WTC11 (cell line): ENCODE data around the gene SCNM1. TPM values are rescaled to one million over a fixed set of nuclear protein-coding genes. Genes with fewer than 3 reads are reported as not detected.
A peak's percentile ranks its signal among the peaks of the same experiment; 100 is the strongest.

Source experiments
- ATAC-seq: fragments of 200-7000 bp; cut with Tn5 transposase; 2 replicates; pipeline ENCODE4 v1.10.0; 2021; ENCODE audit warnings: mild to moderate bottlenecking, moderate library complexity
- CTCF ChIA-PET: fragments of 300-600 bp; sonication (Branson Sonifier 250); formaldehyde crosslinking; loops from one replicate; lab custom pipeline; 2021; ENCODE audit warnings: antibody characterized with exemption; lab: Charles Lee
- POLR2A ChIA-PET: fragments of 350-600 bp; sonication (Branson Sonifier 250); formaldehyde crosslinking; loops from one replicate; lab custom pipeline; 2021; ENCODE audit warnings: antibody characterized with exemption; lab: Charles Lee
- DNase-seq: peaks from one replicate; pipeline ENCODE4 v3.0.0; 2021; ENCODE audit warnings: low spot score
- H3K27ac Mint-ChIP-seq: 2 replicates; pipeline ENCODE4 v1.8.0; 2021; ENCODE audit warnings: mixed read lengths
- H3K27me3 Mint-ChIP-seq: 2 replicates; pipeline ENCODE4 v1.8.0; 2021; ENCODE audit warnings: low read depth, mild to moderate bottlenecking, moderate library complexity, mixed read lengths
- H3K36me3 Mint-ChIP-seq: 2 replicates; pipeline ENCODE4 v1.8.0; 2021; ENCODE audit warnings: mixed read lengths
- H3K4me1 Mint-ChIP-seq: 2 replicates; pipeline ENCODE4 v1.8.0; 2022; ENCODE audit warnings: mixed read lengths
- H3K4me3 Mint-ChIP-seq: 2 replicates; pipeline ENCODE4 v1.8.0; 2021; ENCODE audit warnings: mild to moderate bottlenecking, moderate library complexity, mixed read lengths
- H3K9me3 Mint-ChIP-seq: 2 replicates; pipeline ENCODE4 v1.8.0; 2021; ENCODE audit warnings: mixed read lengths
- ATF2 ChIP-seq: sonication (generic); formaldehyde crosslinking; IDR thresholded peaks from 2 replicates; pipeline ENCODE4 v1.8.1; 2022; ENCODE audit warnings: low read depth, missing genetic modification reagents, borderline replicate concordance
- ETV6 ChIP-seq: sonication (generic); formaldehyde crosslinking; IDR thresholded peaks from 2 replicates; pipeline ENCODE4 v1.8.1; 2022; ENCODE audit warnings: mild to moderate bottlenecking, missing genetic modification reagents
- FOXK1 ChIP-seq: sonication (generic); formaldehyde crosslinking; IDR thresholded peaks from 2 replicates; pipeline ENCODE4 v1.8.0; 2022; ENCODE audit warnings: mild to moderate bottlenecking, moderate library complexity, missing genetic modification reagents
- HMGXB4 ChIP-seq: sonication (generic); formaldehyde crosslinking; IDR thresholded peaks from 2 replicates; pipeline ENCODE4 v1.8.1; 2023; ENCODE audit warnings: mild to moderate bottlenecking, moderate library complexity, missing genetic modification reagents
- RORB ChIP-seq: fragments of 250-450 bp; sonication (Bioruptor Pico); IDR thresholded peaks from 2 replicates; pipeline ENCODE4 v1.9.0; 2021; ENCODE audit warnings: mild to moderate bottlenecking
- SP1 ChIP-seq: sonication (generic); formaldehyde crosslinking; conservative IDR thresholded peaks from 2 replicates; pipeline ENCODE4 v1.8.1; 2022; ENCODE audit warnings: missing genetic modification reagents
- USF2 ChIP-seq: sonication (generic); formaldehyde crosslinking; IDR thresholded peaks from 2 replicates; pipeline ENCODE4 v1.8.1; 2023; ENCODE audit warnings: mild to moderate bottlenecking, missing genetic modification reagents, moderate library complexity
- ZBTB21 ChIP-seq: sonication (generic); formaldehyde crosslinking; IDR thresholded peaks from 2 replicates; pipeline ENCODE4 v1.8.1; 2023; ENCODE audit warnings: mild to moderate bottlenecking, missing genetic modification reagents, borderline replicate concordance
- ZNF423 ChIP-seq: fragments of 250-450 bp; sonication (Bioruptor Pico); IDR thresholded peaks from 2 replicates; pipeline ENCODE4 v2.1.2; 2022; ENCODE audit warnings: mild to moderate bottlenecking, moderate library complexity
- ZNF425 ChIP-seq: fragments of 250-450 bp; sonication (Bioruptor Pico); conservative IDR thresholded peaks from 2 replicates; pipeline ENCODE4 v1.9.0; 2021; ENCODE audit warnings: mild to moderate bottlenecking
- ZNF512 ChIP-seq: sonication (generic); formaldehyde crosslinking; IDR thresholded peaks from 2 replicates; pipeline ENCODE4 v1.8.1; 2022; ENCODE audit warnings: missing genetic modification reagents, borderline replicate concordance
- ZNF532 ChIP-seq: fragments of 250-450 bp; sonication (Bioruptor Pico); IDR thresholded peaks from 2 replicates; pipeline ENCODE4 v1.9.0; 2021; ENCODE audit warnings: mild to moderate bottlenecking, borderline replicate concordance
- total RNA-seq: library from RNA; stranded (reverse); gene quantifications from 3 replicates; pipeline ENCODE4 v1.2.3, GENCODE V29; 2021
- TF ChIP-seq, protein P1 (sequence below): sonication (generic); formaldehyde crosslinking; IDR thresholded peaks from 2 replicates; pipeline ENCODE4 v1.8.0; 2022; ENCODE audit warnings: mild to moderate bottlenecking, missing genetic modification reagents
- TF ChIP-seq, protein P2 (sequence below): sonication (generic); formaldehyde crosslinking; IDR thresholded peaks from 2 replicates; pipeline ENCODE4 v1.8.0; 2022; ENCODE audit warnings: mild to moderate bottlenecking, missing genetic modification reagents

Gene SCNM1
- total RNA-seq, 1 experiment from 2014 or later = 45.3 TPM

- Mint-ChIP-seq H3K4me3 (peak within 1 kb of the TSS; percentile 99), H3K9me3 (no peaks in the 10 kb centered on the region), H3K27ac (peak within 1 kb of the TSS; percentile 97), H3K4me1 (peaks cover 9% of the 10 kb centered on the region), H3K27me3 (no peaks in the 10 kb centered on the region; the same call in 1 of the 2 replicates), H3K36me3 (peaks cover 12% of the 10 kb centered on the region)
- ATAC-seq (peak; percentile 93), DNase-seq (peak; percentile 83)
- ChIA-PET CTCF (interaction anchor here (0.6 to 3.1 kb wide), 14 partner anchors 14 to 151 kb away, joined by 3 to 24 read pairs (median 4); partner anchors contain the start of genes C1orf56, GABPB2, PSMD4 and TMOD4), POLR2A (interaction anchor here (0.7 to 1.0 kb wide), 8 partner anchors 9 to 141 kb away, joined by 3 to 6 read pairs (median 4); partner anchors contain the start of genes PIP5K1A and SCNM1)
- no peak for TF ChIP-seq RORB (CRISPR knock-in tag)
- TF ChIP-seq, protein P1, sequence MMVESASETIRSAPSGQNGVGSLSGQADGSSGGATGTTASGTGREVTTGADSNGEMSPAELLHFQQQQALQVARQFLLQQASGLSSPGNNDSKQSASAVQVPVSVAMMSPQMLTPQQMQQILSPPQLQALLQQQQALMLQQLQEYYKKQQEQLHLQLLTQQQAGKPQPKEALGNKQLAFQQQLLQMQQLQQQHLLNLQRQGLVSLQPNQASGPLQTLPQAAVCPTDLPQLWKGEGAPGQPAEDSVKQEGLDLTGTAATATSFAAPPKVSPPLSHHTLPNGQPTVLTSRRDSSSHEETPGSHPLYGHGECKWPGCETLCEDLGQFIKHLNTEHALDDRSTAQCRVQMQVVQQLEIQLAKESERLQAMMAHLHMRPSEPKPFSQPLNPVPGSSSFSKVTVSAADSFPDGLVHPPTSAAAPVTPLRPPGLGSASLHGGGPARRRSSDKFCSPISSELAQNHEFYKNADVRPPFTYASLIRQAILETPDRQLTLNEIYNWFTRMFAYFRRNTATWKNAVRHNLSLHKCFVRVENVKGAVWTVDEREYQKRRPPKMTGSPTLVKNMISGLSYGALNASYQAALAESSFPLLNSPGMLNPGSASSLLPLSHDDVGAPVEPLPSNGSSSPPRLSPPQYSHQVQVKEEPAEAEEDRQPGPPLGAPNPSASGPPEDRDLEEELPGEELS (CRISPR knock-in tag) = peak; percentile 67; the same call in 1 of the 2 replicates
- peak; percentile 44; the same call in 1 of the 2 replicates for TF ChIP-seq USF2 (CRISPR knock-in tag)
- peak; percentile 95 for TF ChIP-seq ETV6 (CRISPR knock-in tag)
- peak; percentile 38; the same call in 1 of the 2 replicates for TF ChIP-seq ZBTB21 (CRISPR knock-in tag)
- peak; percentile 89 for TF ChIP-seq SP1 (CRISPR knock-in tag)
- peak; percentile 85; the same call in 1 of the 2 replicates for TF ChIP-seq FOXK1 (CRISPR knock-in tag)
- TF ChIP-seq ZNF512 (CRISPR knock-in tag) = no peak
- TF ChIP-seq, protein P2, sequence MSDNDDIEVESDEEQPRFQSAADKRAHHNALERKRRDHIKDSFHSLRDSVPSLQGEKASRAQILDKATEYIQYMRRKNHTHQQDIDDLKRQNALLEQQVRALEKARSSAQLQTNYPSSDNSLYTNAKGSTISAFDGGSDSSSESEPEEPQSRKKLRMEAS (CRISPR knock-in tag) = peak; percentile 68
- TF ChIP-seq ZNF425 (CRISPR knock-in tag) = no peak
- TF ChIP-seq ATF2 (CRISPR knock-in tag) = no peak
- TF ChIP-seq ZNF423 = peak; percentile 92
- no peak for TF ChIP-seq ZNF532
- peak; percentile 38; the same call in 1 of the 2 replicates for TF ChIP-seq HMGXB4
Observed at GRCh38 chr1:151189637-151190445, 23.9 kb downstream of the SCNM1 start, which contains the start of gene VPS72. Gene VPS72 (minus strand): TSS chr1:151190197. CDS start chr1:151190121, 76 bp downstream.
